SK-N-SH (cell line): ENCODE data around the gene RIOX2.

ENCODE experiments used
- CTCF ChIP-seq: fragments of 200-600 bp; sonication (generic); IDR thresholded peaks from 2 replicates; pipeline ENCODE4 v1.6.1; 2017; ENCODE audit warnings: antibody characterized with exemption, mild to moderate bottlenecking, moderate library complexity
- RCOR1 ChIP-seq: fragments of 150-350 bp; IDR thresholded peaks from 2 replicates; pipeline ENCODE4 v1.6.1; 2017; ENCODE audit warnings: antibody characterized with exemption, low read length
- USF1 ChIP-seq: IDR thresholded peaks from 2 replicates; pipeline ENCODE4 v1.4.0; 2012; ENCODE audit warnings: low read depth, borderline replicate concordance

GRCh38 chr3:97990624-97991292 is 18.5 kb upstream of the RIOX2 start:
- TF ChIP-seq RCOR1 (no peak), CTCF (no peak), USF1 (no peak)
